AG04450 (cell line): Measurements from ENCODE around the gene KRT83. TPM values are rescaled to one million over a fixed set of nuclear protein-coding genes. Genes with fewer than 3 reads are reported as not detected.
A peak's percentile ranks its signal among the peaks of the same experiment; 100 is the strongest.

Source experiments
- CTCF ChIA-PET: fragments of 300-600, 350-600 bp; formaldehyde crosslinking; extraction: SDS; loops from one replicate; lab custom pipeline; 2022; ENCODE audit warnings: antibody characterized with exemption, inconsistent platforms; lab: Charles Lee
- POLR2A ChIA-PET: fragments of 350-600 bp; formaldehyde crosslinking; extraction: SDS; loops from one replicate; lab custom pipeline; 2021; ENCODE audit warnings: antibody characterized with exemption, inconsistent platforms; lab: Yijun Ruan, JAX
- DNase-seq: peaks from one replicate; pipeline ENCODE4 v3.0.0-alpha.2; 2011; ENCODE audit warnings: low read depth, low spot score
- H3K27ac ChIP-seq: one replicate; pipeline ENCODE4 v1.5.1; 2012; ENCODE audit warnings: low read depth, low read length, control low read depth
- H3K27me3 ChIP-seq: one replicate; pipeline ENCODE4 v1.6.0; 2012; ENCODE audit warnings: low read length; ENCODE audit not compliant: control insufficient read depth, insufficient read depth
- H3K4me3 ChIP-seq: 2 replicates; pipeline ENCODE4 v1.5.1; 2011; ENCODE audit warnings: mild to moderate bottlenecking, low read depth, low read length, control low read depth
- H3K9me3 ChIP-seq: 2 replicates; pipeline ENCODE4 v1.5.1; 2012; ENCODE audit warnings: low read length; ENCODE audit not compliant: control insufficient read depth, insufficient read depth
- CTCF ChIP-seq: IDR thresholded peaks from 2 replicates; pipeline ENCODE4 v1.5.1; 2011; ENCODE audit warnings: low read depth, low read length, control low read depth, inconsistent platforms
- polyA plus RNA-seq: library from polyadenylated mRNA; depleted of rRNA; stranded (reverse); fragments of >200 nt; gene quantifications from 2 replicates; pipeline ENCODE4 v1.2.3, GENCODE V29; 2011

The KRT83 gene
- polyA plus RNA-seq, 1 experiment = 0.04 TPM

GRCh38 chr12:52312086-52312485, 9.1 kb downstream of the KRT83 start:
- CTCF ChIA-PET = interaction anchor here (1.0 to 3.9 kb wide), 7 partner anchors 16 to 573 kb away, joined by 3 to 32 read pairs (median 7); no protein-coding TSS in a partner anchor
- POLR2A ChIA-PET = interaction anchor here (0.9 kb wide), 1 partner anchor 16 kb away, joined by 3 read pairs; no protein-coding TSS in a partner anchor

GRCh38 chr12:52311285-52311648, 9.9 kb downstream of the KRT83 start:
- H3K9me3 ChIP-seq = no peaks in the 10 kb centered on the region; the same call in 1 of the 2 replicates
- no peak for TF ChIP-seq CTCF
- DNase-seq = no peak
- no peak overlapping the region for H3K4me3 ChIP-seq
- no peak overlapping the region for H3K27ac ChIP-seq
- ChIA-PET POLR2A (interaction anchor here (0.9 kb wide), 1 partner anchor 17 kb away, joined by 3 read pairs; no protein-coding TSS in a partner anchor), CTCF (interaction anchor here (0.7 to 3.9 kb wide), 8 partner anchors 17 to 574 kb away, joined by 3 to 32 read pairs (median 6); no protein-coding TSS in a partner anchor)
- H3K27me3 ChIP-seq = peaks cover 78% of the 10 kb centered on the region

More at GRCh38 chr12:52312086-52312485, 9.1 kb downstream of the KRT83 start:
- no peak for TF ChIP-seq CTCF
- no peak for DNase-seq
- Histone ChIP-seq H3K27me3 (peaks cover 74% of the 10 kb centered on the region), H3K4me3 (no peak overlapping the region), H3K9me3 (no peaks in the 10 kb centered on the region; the same call in 1 of the 2 replicates), H3K27ac (no peak overlapping the region)

GRCh38 chr12:52310622-52311284, 10.4 kb downstream of the KRT83 start:
- DNase-seq = no peak
- Histone ChIP-seq H3K9me3 (no peaks in the 10 kb centered on the region; the same call in 1 of the 2 replicates), H3K27me3 (peaks cover 79% of the 10 kb centered on the region), H3K27ac (no peak overlapping the region), H3K4me3 (no peak overlapping the region)
- POLR2A ChIA-PET = no interaction called here
- TF ChIP-seq CTCF = no peak
- CTCF ChIA-PET = interaction anchor here (0.6 to 3.9 kb wide), 8 partner anchors 17 to 575 kb away, joined by 3 to 32 read pairs (median 6); no protein-coding TSS in a partner anchor

- H3K27ac ChIP-seq = no peak overlapping the region
- TF ChIP-seq CTCF = no peak
- POLR2A ChIA-PET = no interaction called here
- peak overlapping the region; percentile 54; the same call in 1 of the 2 replicates for H3K4me3 ChIP-seq
- no peak for DNase-seq
- no peaks in the 10 kb centered on the region; the same call in 1 of the 2 replicates for H3K9me3 ChIP-seq
- peaks cover 61% of the 10 kb centered on the region for H3K27me3 ChIP-seq
- CTCF ChIA-PET = interaction anchor here (0.6 to 2.9 kb wide), 5 partner anchors 10 to 153 kb away, joined by 3 to 27 read pairs (median 3); no protein-coding TSS in a partner anchor
Measured at GRCh38 chr12:52308806-52309425, 12.3 kb downstream of the KRT83 start.
